OCI-LY1 (cell line): ENCODE results near the gene TMEM106C.

ENCODE experiments used
- CTCF ChIP-seq: fragments of 200-600 bp; sonication (generic), shearing (Covaris generic); IDR thresholded peaks from 2 replicates; pipeline ENCODE4 v1.5.1; 2017; ENCODE audit warnings: mild to moderate bottlenecking, antibody characterized with exemption, low read length, moderate library complexity, mixed read lengths
- EZH2 ChIP-seq: fragments of 200-600 bp; sonication (generic), shearing (Covaris generic); IDR thresholded peaks from 2 replicates; pipeline ENCODE4 v1.8.0; 2017; ENCODE audit warnings: borderline replicate concordance, mixed run types, mild to moderate bottlenecking, antibody characterized with exemption, low read length, moderate library complexity, mixed read lengths

- no peak for TF ChIP-seq CTCF
- no peak for TF ChIP-seq EZH2
These were observed 32.6 kb downstream of the TMEM106C start for GRCh38 chr12:47995981-47996401.
